Epithelial cell of proximal tubule (primary cell): ENCODE measurements around the gene PRKCE. TPM values are rescaled to one million over a fixed set of nuclear protein-coding genes. Genes with fewer than 3 reads are reported as not detected.

Experiments used
- DNase-seq: peaks from one replicate; pipeline ENCODE4 v3.0.0-alpha.2; 2011; ENCODE audit warnings: low read depth
- H3K4me3 ChIP-seq: 2 replicates; pipeline ENCODE4 v1.5.1; 2011; ENCODE audit warnings: low read depth, mild to moderate bottlenecking, low read length
- CTCF ChIP-seq: conservative IDR thresholded peaks from 2 replicates; pipeline ENCODE4 v1.5.1; 2012; ENCODE audit warnings: low read depth, mild to moderate bottlenecking, low read length
- total RNA-seq: library from RNA; depleted of rRNA; stranded (reverse); fragments of >200 nt; gene quantifications from 2 replicates; pipeline ENCODE4 v1.2.3, GENCODE V29; 2015

PRKCE gene
- total RNA-seq, 1 donor from 2014 or later, result 2.5 TPM

DNA sequence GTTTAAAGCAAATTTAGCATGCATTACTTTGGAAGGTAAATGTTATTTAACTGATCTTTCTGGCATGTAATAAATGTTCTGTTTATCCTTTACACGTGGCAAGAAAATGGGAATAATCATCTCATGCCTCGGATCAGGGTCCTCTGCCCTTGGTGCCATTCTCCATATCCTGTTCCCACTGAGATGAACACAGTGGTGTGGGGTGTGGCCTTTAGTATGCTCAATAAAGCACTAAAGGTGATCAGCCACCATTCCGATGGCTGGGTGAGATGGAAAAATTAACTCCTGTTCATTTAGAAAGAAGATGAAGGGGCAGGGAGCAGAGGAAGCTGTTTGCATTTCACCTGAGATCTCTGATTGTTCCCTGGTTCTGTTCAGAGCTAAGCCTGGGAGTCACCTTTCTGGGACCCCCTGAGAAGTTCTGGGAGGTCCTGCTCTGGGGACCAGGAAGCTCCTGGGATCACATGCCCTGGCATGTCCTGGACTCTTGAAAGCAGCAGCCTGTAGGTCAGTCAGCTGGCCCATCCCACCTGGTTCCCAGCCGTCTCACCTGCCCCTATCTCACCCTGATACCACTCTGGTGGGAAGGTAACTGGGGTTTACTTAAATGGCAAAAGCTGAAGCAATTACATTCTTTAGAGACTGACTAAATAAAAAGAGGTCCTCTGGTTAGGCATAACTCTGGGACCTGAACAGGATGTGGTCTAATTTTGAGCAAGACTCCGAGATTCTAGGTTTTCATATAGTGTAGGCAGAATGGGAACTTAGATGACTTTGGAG is 356.8 kb downstream of the PRKCE start:
- no peak for DNase-seq
- TF ChIP-seq CTCF, result no peak
- no peak overlapping the region for H3K4me3 ChIP-seq

DNA sequence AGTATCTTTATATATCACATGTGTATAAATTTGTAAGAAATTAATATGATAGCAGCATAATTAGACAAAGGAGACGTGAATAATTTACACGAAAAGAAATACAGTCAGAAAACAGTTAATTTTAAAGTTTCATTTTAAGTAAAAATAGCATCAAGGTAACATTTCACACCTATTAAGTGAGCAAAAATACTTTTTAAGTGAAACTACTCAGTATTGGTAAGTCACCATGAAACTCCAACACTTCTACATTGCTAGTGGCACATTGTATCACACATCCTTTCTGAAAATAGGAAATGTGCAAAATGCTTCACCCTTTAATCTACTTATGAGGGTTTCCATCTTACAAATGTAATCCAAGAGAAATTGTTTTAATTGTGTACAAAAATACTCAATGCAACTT is 357.8 kb downstream of the PRKCE start:
- TF ChIP-seq CTCF, result no peak
- DNase-seq, result no peak
- no peak overlapping the region for H3K4me3 ChIP-seq

DNA sequence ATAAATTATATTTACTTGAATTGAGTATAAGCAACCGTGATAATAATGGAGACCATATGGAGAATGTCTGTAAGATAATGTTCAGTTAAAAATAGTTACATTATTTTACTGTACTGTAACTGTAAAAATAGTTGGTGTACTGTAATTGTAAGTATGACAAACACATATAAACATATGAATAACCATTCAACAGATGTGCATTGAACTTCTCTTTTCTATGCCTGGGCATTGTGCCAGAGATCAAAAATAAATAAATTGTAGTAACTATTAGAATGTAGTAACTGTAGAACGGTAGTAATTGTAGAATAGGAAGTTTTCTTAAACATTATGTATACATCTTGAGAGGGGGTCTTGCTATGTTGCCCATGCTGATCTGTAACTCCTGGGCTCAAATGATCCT is 358.3 kb downstream of the PRKCE start:
- no peak for DNase-seq
- no peak overlapping the region for H3K4me3 ChIP-seq
- TF ChIP-seq CTCF, result no peak

DNA sequence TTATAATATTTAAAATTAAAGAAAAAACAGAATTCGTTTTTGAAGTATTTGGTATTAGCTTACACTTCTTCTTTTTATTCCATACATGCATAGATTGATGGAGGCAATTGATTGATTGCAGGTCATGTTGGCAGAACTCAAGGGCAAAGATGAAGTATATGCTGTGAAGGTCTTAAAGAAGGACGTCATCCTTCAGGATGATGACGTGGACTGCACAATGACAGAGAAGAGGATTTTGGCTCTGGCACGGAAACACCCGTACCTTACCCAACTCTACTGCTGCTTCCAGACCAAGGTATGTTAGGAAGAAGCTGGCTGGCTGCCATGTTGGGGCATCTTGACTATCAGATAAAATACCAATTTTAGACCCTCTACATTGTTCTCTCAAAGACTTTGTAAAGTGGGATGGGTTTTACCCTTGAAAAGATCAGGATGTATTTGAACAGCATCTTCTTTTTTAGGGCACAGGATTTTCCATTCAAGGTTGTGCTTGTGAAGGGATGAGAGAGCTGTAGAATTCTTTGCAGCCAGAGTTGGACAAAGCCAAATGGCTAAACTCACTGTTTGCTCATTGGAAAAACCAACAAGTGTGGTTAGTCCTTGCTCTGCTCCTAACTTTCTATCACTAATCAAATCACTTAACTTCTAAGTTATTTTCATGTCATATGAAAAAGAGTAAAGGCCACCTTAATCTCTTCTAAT is 358.9 kb downstream of the PRKCE start:
- H3K4me3 ChIP-seq, result no peak overlapping the region
- DNase-seq, result no peak
- TF ChIP-seq CTCF, result no peak

GRCh38 chr2:46010925-46011490 is 359.5 kb downstream of the PRKCE start:
- no peak overlapping the region for H3K4me3 ChIP-seq
- no peak for DNase-seq
- TF ChIP-seq CTCF, result peak; percentile 67

DNA sequence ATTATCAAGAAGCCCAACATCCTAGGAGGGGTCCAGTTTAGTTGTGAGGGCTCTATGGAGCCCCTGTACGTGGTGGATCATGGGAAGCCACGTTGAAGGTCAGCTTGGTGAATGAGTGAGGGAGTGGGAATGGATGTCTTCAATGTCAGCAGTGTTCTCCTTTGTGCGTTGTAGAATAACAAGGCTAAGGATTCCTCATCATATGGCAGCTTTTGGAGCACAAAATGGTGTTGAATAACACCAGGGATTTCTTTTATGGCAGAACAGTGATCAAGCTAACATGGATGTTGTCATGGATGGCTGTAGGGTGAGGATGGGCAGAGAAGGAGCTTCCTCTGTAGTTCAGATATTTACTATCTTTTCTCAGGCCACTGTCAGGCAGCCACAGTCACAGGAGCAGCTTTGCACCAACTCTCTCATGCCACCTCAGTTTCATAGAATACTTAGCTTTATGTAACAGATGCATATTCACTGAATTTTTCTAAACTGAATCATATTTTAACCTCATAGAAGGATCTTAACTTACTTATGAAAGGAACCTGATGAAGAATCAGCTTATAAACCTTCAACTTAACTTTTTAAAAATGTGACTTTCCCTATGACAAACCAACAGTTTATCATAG is 361.3 kb downstream of the PRKCE start:
- DNase-seq, result no peak
- no peak for TF ChIP-seq CTCF
- no peak overlapping the region for H3K4me3 ChIP-seq
